Kidney (tissue), 14 donors: ENCODE data around the gene EHBP1L1. TPM values are rescaled to one million over a fixed set of nuclear protein-coding genes. Genes with fewer than 3 reads are reported as not detected.

Experiments used
- DNase-seq, 5 donors: peaks; one replicate each; pipeline ENCODE4 v3.0.0-alpha.2; 2013 to 2020
- FAIRE-seq: peaks from 2 replicates; lab custom pipeline; 2012; peaks lifted over from hg19 to GRCh38; lab: Jason Lieb, UNC
- H3K27ac ChIP-seq, 2 donors: one replicate each; pipeline ENCODE4 v1.7.0; 2013; ENCODE audit warnings: low read depth in 2 of 2, low read length in 2 of 2, inconsistent platforms in 1 of 2
- H3K27me3 ChIP-seq: one replicate; pipeline ENCODE4 v1.7.1; 2013; ENCODE audit warnings: low read length, inconsistent platforms; ENCODE audit not compliant: control insufficient read depth, insufficient read depth
- H3K36me3 ChIP-seq, 3 donors: one replicate each; pipeline versions ENCODE4 v1.7.0 to v1.7.1; 2013; ENCODE audit warnings: low read length in 3 of 3, control low read depth in 1 of 3, inconsistent platforms in 1 of 3; ENCODE audit not compliant: insufficient read depth in 3 of 3, control insufficient read depth in 2 of 3
- H3K4me1 ChIP-seq, 3 donors: one replicate each; pipeline versions ENCODE4 v1.7.0 to v1.7.1; 2013; ENCODE audit warnings: low read length in 3 of 3, inconsistent platforms in 1 of 3, low read depth in 1 of 3; ENCODE audit not compliant: control insufficient read depth in 2 of 3, insufficient read depth in 2 of 3
- H3K4me3 ChIP-seq, 3 donors: one replicate each; pipeline versions ENCODE4 v1.7.0 to v1.8.1; 2013; ENCODE audit warnings: low read length in 3 of 3, control low read depth in 1 of 3, inconsistent platforms in 1 of 3
- H3K9ac ChIP-seq, 3 donors: one replicate each; pipeline versions ENCODE4 v1.7.0 to v1.7.1; 2013; ENCODE audit warnings: low read length in 3 of 3, control low read depth in 1 of 3, inconsistent platforms in 1 of 3
- H3K9me3 ChIP-seq, 3 donors: one replicate each; pipeline versions ENCODE4 v1.7.0 to v1.7.1; 2013; ENCODE audit warnings: low read length in 3 of 3, control low read depth in 1 of 3, inconsistent platforms in 1 of 3; ENCODE audit not compliant: control insufficient read depth in 2 of 3, insufficient read depth in 1 of 3
- CTCF ChIP-seq: IDR thresholded peaks from 3 replicates; pipeline ENCODE4 v1.5.1; 2012; ENCODE audit warnings: mild to moderate bottlenecking, moderate library complexity, borderline replicate concordance; ENCODE audit not compliant: insufficient read depth; ENCODE audit errors: extremely low read depth
- intact Hi-C: fragments of 100-400 bp; cut with DNase I; formaldehyde crosslinking; loops from one replicate; pipeline ENCODE4 v1.11.1; 2022
- polyA plus RNA-seq: library from polyadenylated mRNA; stranded (reverse); fragments of 350-450 nt; fragmentation: Illumina TruSeq; extraction: RNeasy Lipid Tissue Mini Kit (QIAGEN cat#74804); gene quantifications from one replicate; pipeline ENCODE4 v1.2.3, GENCODE V29; 2014; ENCODE audit warnings: low read depth, low replicate concordance; ENCODE audit not compliant: insufficient read depth
- total RNA-seq: library from RNA; stranded (reverse); fragmentation: NEBNext Ultra II Directional; extraction: Animal tissue kit (Norgen Biotek cat#: 25700); gene quantifications from one replicate; pipeline ENCODE4 v1.2.1, GENCODE V29; 2021
- donor health status: control.
- donor health status: control.
- donor health status: control.
- donor health status: control.
- donor health status: control.
- donor health status: DM: yes; HTN: yes; CAD: no.
- donor health status: Normal renal cell carcinoma (clear cell type).

The EHBP1L1 gene
- total and polyA plus RNA-seq, 2 donors from 2014 or later = 20.5 to 95.4 TPM

- no peak overlapping the region for H3K4me3 ChIP-seq
- H3K9ac ChIP-seq = no peak overlapping the region
- H3K27me3 ChIP-seq = no peaks in the 10 kb centered on the region
- H3K27ac ChIP-seq = no peak overlapping the region
- FAIRE-seq = no peak
- H3K9me3 ChIP-seq = no peaks in the 10 kb centered on the region
- no peak for TF ChIP-seq CTCF
- peaks cover 0 to 19% (median 6%) of the 10 kb centered on the region in 3 donors for H3K4me1 ChIP-seq
- DNase-seq = peak in 1 of 5 donors; percentile 55
- intact Hi-C loops = no loop called here
- H3K36me3 ChIP-seq = peaks cover 0 to 3% (median 0%) of the 10 kb centered on the region in 3 donors
Observed at GRCh38 chr11:65542738-65543390, 33.0 kb upstream of the EHBP1L1 start.

DNA sequence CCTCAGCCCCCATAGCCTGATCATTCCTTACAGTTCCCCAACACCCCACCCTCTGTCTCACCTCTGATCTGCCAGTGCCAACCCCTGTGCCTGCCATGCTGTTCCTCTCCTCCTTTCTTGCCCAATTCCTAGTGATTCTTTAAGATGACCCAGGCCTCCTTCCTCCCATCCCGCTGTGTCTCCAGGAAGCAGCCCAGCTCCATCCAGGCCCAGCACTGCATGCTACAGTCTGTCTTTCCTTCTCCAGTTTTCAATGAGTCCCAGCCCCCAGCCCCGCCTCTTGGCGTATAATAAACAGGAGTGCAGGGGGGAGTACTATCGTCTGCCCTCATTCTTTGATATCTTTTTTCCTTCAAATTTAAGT, 30.0 kb upstream of the EHBP1L1 start:
- TF ChIP-seq CTCF = no peak

DNA sequence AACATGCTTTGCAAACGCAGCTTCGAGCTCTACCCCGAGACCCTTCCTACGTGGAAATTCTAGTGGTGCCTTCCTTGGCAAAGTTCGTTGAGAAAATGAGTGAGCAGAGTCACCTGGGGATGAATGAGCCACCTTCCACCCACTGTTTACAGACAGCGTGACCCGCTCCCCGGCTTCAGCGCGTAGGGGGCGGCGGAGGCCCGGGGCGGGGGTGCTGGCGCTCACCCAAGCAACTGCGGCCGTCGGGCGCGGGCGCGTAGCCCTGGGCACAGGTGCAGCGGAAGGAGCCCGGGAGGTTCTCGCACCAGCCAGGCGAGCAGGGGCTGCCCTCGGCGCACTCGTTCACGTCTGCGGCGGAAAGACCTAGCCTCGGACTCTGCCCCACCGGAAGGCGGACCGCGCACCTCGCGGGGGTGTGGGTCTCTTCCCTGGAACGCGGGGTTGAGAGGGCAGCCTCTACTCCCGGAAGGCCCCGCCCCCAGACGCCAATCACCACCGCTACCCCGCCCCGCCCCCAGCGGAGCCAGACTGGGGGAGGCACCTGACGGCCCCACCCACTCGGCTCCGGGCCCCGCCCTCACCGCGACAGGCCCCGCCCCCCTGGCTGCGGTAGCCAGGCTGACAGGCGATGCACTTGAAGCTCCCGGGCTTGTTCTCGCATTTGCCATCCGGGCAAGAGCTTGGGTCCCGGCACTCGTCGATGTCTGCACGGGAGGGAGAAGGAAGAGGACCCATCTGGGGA, 29.5 kb upstream of the EHBP1L1 start:
- Histone ChIP-seq H3K36me3 (peaks cover 0 to 2% (median 0%) of the 10 kb centered on the region in 3 donors), H3K9ac (peak overlapping the region in 1 of 3 donors; percentile 33), H3K9me3 (no peaks in the 10 kb centered on the region), H3K27me3 (no peaks in the 10 kb centered on the region), H3K4me1 (peaks cover 0 to 11% (median 1%) of the 10 kb centered on the region in 3 donors), H3K4me3 (peak overlapping the region; percentile 26 to 64 (median 61)), H3K27ac (peak overlapping the region; percentile 51 to 59)
- intact Hi-C loops = no loop called here
- TF ChIP-seq CTCF = no peak
- no peak for FAIRE-seq
- DNase-seq = peak; percentile 87 to 97 (median 93)

More for the DNA sequence above, 30.0 kb upstream of the EHBP1L1 start:
- Histone ChIP-seq H3K9ac (peak overlapping the region in 2 of 3 donors; percentile 33 to 40), H3K27ac (peak overlapping the region; percentile 22 to 59), H3K9me3 (no peaks in the 10 kb centered on the region), H3K36me3 (peaks cover 0 to 2% (median 0%) of the 10 kb centered on the region in 3 donors), H3K27me3 (no peaks in the 10 kb centered on the region), H3K4me1 (peaks cover 0 to 14% (median 6%) of the 10 kb centered on the region in 3 donors), H3K4me3 (peak overlapping the region; percentile 26 to 64 (median 61))
- intact Hi-C loops = no loop called here
- FAIRE-seq (no peak), DNase-seq (no peak)
